Kidney glomerular epithelial cell (primary cell): Measurements from ENCODE around the gene RPL18.
A peak's percentile ranks its signal among the peaks of the same experiment; 100 is the strongest.
"Not testable (repeated sequence)": the region's sequence is repeated elsewhere in the genome, so short reads cannot be mapped to it uniquely, and the experiment has no call there.

Experiments used
- DNase-seq: peaks from one replicate; lab custom pipeline; 2025; lab: John Stamatoyannopoulos, UW

RPL18 gene

DNA sequence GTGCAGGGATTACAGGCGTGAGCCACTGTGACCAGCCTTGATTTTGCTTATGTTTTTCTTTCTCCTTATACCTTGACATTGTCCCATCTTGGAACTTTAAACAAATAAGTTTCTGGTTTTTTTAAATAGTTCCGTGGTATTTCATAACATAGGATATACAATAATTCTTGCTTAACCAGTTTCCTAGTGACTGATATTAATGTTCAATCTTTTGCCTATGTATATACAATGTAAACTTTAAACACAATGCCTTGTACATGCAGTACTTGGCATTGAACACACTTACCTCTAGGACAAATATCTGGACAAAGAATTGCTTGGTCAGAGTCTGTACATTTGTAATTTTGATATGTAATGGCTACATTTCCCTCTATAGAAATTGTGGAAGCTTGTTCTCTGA lies 36.8 kb downstream of the RPL18 start:
- DNase-seq: no peak

DNA sequence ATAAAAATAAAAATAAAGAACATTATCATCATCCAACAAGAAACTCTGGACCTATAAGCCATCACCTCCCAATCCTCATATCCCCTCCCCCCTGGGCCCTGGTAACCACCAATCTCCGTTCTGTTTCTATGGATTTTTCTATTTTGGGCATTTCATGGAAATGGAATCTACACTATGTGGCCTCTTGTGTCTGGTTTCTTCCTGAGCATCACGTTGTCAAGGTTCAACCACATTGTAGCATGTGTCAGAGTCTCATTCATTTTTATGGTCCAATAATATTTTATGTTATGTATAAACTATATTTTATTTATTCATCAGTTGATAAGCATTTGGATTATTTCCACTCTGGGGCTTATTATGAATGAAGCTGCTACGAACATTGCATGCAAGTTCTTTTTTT lies 40.1 kb downstream of the RPL18 start:
- no peak for DNase-seq

DNA sequence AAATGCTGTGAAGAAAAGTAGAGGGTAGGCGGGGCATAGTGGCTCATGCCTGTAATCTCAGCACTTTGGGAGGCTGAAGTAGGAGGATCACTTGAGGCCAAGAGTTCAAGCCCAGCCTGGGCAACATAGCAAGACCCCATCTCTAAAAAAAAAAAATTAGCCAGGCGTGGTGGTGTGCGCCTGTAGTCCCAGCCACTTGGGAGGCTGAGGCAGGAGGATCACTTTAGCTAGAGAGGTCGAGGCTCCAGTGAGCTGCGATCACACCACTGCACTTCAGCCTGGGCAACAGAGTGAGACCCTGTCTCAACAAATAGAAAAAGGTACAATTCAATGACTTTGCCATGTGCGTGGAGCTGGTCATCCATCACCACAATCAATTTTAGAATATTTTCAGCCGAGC lies 41.1 kb downstream of the RPL18 start:
- DNase-seq: not testable (repeated sequence)

DNA sequence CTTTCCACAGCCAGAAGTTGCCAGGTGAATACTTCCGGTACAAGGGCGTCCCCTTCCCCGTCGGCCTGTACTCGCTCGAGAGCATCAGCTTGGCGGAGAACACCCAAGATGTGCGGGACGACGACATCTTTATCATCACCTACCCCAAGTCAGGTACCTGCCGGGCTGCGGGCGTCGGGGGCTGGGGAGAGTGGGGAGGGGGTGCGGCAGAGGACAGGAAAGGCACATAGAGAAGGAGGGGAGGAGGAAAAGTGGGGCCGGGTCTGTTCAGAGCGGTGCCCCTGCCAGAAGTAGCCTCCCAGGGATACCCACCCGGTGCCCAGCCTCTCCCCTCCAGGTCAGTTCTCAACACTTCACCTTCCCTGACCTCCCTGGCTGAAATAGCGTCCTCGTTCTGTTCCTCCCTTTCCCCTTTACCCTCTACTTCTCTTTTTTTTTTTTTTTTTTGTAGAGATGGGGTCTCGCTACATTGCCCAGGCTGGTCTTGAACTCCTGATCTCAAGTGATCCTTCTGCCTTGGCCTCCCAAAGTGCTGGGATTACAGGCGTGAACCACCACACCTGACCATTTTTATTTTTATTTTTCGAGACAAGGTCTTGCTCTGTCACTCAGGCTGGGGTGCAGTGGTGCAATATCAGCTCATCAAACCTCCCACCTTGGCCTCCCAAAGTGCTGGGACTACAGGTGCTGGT lies 42.9 kb downstream of the RPL18 start:
- no peak for DNase-seq

DNA sequence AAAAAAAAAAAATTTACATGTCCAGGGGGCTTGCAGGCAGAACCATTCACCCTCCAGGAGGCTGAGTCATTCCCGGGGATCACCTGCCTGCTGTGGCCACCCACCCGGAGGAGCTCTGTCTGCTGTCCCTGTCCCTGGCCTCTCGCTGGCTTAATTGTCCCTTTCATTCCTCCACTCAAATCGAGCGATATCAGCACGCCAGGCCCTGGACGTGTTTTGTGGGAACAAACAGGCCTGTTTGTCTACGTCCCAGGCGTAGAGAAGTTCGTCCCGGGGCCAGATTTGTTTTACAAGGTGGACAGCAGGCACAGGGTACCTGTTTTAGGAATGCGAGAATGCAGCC lies 45.8 kb downstream of the RPL18 start:
- DNase-seq: no peak

DNA sequence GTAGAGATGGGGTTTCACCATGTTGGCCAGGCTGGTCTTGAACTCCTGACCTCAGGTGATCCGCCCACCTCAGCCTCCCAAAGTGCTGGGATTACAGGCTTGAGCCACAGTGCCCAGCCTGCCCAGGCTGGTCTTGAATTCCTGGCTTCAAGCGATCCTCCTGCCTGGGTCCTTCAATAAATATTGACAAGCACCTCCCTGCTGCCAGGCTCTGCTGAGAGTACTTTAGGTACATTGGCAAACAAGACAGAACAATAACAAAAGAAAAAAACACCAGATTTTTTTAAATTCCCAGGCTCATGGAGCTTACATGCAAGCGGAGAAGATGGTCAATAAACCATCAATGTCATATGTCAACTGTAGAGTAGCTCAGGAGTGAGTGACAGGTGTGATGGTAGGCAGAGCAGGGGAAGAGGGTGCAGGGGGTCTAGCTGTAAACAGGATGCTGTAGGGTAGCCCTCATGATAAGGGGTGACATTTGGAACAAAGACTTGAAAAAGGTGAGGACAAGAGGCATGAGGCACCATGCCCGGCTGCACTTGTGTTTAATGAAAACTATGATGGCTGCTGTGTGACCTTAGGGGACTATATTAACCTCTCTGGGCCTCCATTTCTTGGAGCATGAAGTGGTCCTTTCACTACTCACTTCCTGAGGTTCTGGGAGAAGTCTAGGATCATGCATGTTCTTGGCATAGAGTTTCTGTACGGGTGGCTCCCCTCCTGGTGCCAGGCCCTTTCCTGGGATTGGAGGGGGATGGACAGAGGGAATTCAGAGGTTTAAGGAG lies 47.4 kb downstream of the RPL18 start:
- DNase-seq: no peak

DNA sequence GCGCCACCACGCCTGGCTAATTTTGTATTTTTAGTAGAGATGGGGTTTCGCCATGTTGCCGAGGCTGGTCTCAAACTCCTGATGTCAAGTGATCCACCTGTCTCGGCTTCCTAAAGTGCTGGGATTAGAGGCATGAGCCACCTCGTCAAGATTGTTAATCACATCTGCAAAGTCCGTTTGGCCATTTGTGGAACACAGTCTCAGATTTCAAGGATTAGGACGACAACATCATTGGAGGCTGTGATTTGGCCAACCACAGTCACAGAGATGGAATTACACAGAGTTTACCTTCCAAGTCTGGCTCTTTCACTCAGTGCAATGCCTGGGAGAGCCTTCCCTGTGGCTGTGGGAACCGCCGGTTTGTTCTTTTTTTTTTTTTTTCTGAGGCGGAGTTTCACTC lies 49.2 kb downstream of the RPL18 start:
- no peak for DNase-seq

DNA sequence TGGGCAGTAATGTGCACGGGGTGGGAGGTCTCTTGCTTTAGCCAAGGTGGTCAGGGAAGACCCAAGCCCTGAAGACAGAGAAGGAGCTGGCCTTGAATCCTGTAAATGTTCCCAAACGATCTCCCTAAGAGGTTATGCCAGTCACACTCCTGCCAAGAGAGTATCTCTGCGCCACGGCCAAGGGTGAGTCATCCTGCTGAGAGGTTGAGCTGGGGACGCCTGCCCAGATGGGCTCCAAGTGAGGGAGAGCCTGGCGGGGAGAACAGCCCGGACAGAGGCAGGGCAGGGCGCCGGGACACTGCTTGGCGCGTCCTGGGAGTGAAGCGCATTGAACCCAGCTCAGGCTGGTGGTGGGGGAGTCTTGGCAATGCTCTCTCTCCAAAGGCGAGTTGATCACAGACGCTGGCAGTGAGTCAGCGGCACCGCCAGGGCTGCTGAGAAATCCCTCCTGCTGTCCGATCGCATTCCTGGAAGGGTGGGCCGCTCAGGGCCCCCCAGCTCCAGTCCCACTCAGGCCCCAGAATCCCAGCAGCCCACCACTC lies 50.6 kb downstream of the RPL18 start:
- peak; percentile 92 for DNase-seq
